EH (cell line): Measurements from ENCODE around the gene SAP30BP.
A peak's percentile ranks its signal among the peaks of the same experiment; 100 is the strongest.
"Not testable (repeated sequence)": the region's sequence is repeated elsewhere in the genome, so short reads cannot be mapped to it uniquely, and the experiment has no call there.

Experiments
- DNase-seq: peaks from one replicate; pipeline ENCODE4 v3.0.0-alpha.2; 2015; ENCODE audit warnings: low read depth

Gene SAP30BP

DNA sequence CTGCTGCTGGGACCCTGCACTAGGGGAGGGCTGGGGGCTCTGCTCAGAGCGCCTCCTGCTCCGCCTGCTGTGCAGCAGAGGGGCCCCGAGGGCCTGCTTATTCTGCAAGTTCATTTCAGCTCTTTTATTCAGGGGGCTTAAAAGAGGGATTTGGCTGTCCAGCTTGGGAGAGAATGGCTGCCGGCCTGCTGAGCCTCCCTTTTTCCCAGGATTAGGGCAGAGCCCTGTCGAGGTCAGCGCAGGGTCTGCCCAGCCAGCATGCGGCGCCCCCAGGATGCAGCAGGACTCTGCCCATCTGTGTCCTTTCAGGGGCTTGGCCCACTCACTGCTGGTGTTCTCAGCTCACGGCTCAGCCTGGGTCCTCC, 32.8 kb upstream of the SAP30BP start:
- no peak for DNase-seq

DNA sequence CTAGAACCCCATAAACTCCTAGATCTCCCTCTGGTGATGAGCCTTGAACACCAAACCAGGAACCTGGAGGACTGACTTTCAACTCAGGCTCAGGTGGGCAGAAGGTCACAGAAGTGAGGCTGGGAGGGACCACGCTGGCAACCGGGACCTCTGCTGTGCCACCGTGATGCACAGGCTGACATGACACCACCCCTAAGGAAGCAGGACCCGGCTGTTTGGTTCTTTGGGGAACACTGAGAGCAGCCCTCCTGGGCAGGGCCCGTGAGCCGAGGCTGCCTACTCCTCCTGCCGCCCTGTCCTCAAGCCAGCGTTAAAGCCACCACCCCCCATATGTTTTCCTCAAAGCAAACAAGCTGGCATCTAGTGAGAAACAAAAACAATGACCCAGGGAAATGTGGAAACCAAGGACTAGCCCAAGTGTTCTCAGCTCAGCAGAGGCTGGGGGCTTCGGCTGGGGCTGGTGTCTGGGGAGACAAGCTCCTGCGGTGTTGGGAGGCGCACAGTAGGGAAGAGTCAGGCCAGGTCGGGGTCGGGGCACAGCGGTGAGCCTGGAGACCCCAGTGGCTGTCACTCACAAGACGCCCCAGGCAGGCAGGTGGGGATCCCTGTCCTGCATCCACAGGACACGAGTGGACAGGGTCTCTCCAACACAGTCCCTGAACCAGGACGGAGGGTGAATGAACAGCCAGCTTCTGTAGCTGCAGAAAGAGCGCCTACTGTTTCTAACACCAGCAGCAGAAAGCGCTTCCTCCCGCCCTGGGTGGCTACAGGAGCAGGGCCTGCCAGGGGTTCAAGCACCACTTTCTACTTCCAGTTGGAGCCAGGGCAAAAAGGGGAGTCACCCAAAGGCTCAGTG, 32.2 kb upstream of the SAP30BP start:
- no peak for DNase-seq

DNA sequence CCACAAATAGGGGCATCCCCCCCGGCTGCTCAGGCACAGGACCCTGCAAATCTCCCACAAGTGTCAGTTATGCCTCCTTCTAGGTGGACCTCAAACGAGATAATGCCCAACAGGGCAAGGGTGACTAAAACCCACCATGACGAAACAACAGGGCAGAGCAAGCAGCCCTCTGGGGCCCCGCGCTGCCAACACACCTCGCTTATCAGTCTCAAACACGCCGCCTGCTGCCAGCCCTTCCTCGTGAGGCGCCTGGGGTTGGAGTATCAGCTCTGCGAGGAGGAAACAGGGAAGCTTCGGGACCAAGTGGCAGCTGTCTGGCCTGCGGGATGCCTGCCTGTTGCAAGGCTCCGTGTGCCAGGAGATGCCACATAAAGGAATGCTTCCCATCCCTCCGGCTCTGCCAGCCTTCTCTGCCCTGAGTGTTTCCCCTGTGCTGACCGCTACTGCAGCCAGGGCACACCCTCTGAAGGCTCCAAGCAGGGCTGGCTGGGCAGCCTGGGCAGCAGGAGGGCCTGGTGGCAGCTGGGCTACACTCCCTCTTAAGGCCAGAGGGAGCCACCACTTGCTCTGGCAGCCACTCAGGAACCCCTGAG, 31.4 kb upstream of the SAP30BP start:
- DNase-seq, result no peak

DNA sequence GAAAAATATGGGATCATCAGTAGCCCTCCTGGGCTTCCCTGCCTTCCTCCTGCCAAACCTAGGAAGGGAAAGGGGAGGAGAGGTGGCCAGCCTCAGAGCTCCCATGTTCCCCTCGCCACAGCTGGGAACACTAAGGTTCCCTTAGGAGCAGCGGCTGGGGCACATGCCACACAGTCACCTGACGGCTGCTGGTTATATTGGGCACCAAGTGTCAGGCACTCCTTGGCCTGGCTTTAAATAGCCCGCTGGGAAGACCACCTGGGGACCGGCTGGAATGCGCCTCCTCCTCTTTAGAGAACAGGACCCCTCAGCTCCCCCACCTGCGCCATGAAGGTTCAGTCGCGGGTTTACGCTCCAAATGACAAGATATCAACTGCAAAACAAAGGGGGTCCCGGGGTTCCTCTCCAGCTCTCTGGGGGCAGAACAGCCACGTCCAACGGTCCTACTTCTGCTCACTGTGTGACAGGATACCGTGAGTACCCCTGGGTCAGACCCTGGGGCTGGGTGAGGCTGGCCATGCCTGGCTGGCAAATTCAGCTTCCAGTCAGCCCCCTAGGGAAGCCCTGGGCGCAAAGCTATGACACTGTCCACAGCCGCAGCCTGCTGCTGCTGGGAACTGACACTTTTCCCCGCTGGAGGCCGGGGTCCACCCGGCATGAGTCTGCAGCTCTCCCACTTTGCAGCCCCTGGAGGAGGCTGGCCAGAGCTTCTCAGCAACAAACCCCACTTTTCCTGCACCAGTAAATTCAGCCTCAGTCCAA, 30.6 kb upstream of the SAP30BP start:
- DNase-seq, result no peak

DNA sequence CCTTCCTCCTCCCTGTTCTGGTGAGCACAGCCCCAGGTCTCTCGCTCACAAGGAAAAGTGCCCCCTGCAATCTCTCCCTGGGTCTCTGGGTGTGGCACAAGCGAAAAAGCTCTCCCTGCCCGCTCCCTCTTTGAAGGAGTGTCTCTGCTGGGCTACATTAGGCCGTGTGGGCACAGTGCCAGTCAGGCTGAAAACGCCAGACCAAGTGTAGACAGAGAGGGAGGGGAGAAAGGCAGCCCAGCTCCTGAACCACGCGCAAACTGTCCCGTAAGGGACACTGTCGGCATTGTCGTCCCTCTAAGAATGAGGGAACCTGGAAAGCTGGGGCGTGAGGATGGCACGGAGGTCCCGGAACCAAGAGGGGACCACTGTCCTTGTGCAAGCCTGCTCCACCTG, 30.0 kb upstream of the SAP30BP start:
- no peak for DNase-seq

DNA sequence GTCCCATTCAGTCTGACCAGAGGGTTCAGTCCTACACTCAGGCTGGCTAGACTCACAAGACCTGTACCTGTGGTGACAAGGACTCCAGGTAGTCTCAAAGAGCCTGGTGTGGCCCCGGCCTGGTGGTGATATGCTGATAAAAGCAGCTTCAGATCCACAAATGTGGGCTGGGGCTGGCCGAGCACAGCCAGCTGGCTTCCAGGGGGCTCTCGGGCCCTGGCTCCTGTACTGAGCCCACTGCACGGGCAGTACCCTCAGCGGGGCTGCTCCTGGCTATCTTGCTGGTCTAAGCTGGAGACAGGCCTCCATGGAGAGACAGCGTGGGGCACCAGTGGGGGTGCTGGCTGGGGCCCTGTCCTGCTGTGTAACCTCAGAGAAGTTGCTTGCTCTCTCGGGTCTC, 29.6 kb upstream of the SAP30BP start:
- DNase-seq, result no peak

DNA sequence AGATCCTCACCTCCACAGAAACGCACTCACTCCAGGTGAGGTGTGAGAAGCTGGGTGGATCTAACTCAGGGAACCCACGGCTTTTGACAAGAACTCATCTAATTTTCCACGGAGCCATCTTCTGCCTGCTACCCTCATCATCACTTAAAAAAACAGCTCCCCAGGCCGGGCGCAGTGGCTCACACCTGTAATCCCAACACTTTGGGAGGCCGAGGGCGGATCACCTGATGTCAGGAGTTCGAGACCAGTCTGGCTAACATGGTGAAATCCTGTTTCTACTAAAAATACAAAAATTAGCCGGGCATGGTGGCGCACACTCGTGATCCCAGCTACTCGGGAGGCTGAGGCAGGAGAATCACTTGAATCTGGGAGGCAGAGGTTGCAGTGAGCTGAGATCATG, 29.1 kb upstream of the SAP30BP start:
- not testable (repeated sequence) for DNase-seq

DNA sequence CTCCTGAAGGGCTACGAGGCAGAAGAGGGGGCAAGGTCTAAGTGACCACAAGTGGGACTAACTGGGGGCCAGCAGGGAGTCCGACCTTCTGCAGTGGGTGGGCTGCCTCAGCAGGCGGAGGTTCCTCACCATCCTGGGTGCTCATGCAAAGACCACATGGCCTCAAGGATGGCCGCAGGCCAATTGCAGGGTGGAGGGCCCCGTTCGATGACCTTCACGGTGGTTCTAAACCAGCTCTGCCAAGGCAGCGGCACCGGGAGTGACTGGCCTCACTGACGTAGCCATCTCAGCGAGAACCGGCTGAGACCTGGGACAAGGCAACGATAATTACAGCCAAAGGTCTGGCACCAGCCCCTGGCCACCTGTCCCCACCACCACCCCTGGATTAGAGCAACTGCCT, 28.2 kb upstream of the SAP30BP start:
- no peak for DNase-seq

DNA sequence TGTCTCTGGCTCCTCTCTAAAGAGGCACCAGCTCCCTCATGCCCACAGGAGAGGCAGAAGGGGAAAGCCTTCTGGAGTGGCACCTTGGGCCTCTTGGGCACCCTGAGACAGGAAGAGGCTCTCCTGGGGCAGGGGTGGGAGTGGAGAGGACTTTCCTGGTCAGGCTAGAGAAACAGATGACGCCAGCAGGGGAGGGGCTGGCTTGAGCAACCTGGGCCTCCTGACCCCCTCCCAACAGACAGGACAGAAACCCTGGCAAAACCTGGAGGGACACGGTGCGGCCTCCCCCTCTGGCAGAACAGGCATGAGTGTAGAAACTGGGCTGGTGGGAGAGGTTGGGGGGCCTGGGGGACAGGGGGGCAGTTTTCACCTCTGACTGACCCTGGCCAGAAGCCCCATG, 27.8 kb upstream of the SAP30BP start:
- no peak for DNase-seq

DNA sequence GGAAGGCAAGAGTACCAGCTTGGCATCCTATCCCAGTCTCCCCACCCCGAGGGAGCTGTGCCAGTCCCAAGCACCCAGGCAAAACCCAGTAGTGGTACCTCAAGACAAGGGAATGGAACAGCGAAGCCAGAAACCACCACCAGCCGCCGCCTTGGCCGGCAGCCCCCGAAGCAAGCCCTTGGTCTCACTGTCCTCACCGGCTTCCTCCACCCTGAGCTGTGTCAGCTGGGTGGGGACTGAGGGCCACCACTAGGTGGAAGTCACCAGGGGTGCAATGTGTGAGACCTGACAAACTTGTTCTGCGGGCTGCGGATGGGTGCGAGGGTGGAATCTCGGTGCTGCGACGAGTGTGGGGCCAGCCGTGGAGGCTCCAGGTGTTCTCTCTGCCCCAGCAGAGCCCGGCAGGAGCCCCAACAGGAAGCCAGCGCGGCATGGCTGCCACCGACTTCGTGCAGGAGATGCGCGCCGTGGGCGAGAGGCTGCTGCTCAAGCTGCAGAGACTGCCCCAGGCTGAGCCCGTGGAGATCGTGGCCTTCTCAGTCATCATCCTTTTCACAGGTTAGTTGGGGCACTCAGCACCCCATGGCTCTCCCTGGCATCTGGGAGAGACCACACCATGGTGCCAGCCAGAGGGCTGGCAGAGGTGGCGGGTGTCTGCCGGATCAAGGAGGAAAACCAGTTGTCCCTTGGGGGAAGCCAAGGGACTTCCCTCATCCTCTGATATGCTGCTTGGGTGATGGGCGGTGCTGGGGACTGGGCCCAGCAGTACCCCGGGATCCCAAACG, 27.2 kb upstream of the SAP30BP start:
- DNase-seq, result no peak

DNA sequence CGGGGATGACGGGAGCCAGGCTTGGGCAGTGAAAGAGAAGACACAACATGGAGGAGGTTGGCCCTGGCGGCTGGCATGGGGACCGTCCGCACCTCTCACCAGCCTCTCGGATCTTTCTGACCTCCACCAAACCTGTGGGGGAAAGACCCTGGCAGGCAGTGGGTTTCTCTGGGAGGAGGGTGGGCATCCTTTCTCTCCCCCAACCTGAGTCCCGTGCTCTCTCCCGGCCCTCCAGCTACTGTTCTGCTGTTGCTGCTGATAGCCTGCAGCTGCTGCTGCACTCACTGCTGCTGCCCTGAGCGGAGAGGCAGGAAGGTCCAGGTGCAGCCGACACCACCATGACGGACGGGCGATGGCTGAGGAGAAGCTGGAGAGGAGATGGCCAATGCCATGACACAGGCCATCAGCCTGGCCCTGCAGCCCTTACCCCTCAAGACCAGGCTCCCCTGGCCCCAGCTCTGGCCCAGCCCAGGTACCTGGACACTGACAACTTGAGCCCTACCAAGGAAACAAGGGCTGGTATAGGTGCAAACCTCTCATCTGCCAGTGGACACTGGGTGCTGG, 26.5 kb upstream of the SAP30BP start:
- DNase-seq, result no peak

DNA sequence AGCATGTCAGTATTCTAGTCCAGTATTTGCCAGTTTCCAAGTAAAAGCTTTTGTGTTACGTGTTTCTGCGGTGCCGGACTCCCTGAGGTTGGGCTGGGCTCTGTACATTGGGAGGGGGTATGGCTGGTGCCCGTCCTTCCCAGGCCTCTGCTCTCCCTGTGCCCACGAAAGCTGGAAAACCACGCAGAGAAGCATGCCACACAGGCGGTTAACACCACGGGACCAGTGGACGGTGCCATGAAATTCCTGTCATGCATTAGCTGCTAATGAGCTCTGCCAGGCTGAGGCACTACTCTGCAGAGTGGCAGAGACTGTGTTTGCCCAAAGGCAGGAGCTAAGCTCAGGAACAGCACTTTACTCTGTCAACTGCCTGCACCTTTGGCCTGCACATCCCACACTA, 25.8 kb upstream of the SAP30BP start:
- no peak for DNase-seq

DNA sequence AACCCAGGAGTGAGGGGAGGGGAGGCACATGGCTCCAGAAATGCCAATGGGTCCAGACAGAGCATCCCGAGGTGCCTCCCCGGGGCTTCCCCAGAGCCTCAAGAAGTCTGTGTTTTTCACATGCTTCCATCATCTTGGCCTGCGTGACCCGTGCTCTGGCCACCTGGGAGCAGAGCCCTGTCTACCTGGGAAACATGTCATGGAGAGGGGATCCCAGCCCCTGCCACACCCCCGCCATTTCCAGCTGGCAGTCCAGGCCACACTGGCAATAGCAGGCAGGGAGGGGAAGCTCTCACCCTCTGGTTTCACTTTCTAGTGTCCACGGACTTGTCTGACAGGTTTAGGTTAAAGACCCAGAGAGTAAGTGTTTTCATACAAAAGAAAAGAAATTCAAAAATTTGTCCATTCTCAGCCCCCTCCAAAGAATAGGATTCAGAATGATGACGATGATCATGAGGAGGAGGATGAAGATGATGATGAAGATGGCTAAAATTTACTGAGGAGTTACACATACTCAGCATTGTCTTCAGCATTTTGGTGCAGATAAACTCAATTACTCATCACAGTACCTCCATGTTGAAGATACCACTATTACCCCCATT, 24.9 kb upstream of the SAP30BP start:
- DNase-seq, result no peak

DNA sequence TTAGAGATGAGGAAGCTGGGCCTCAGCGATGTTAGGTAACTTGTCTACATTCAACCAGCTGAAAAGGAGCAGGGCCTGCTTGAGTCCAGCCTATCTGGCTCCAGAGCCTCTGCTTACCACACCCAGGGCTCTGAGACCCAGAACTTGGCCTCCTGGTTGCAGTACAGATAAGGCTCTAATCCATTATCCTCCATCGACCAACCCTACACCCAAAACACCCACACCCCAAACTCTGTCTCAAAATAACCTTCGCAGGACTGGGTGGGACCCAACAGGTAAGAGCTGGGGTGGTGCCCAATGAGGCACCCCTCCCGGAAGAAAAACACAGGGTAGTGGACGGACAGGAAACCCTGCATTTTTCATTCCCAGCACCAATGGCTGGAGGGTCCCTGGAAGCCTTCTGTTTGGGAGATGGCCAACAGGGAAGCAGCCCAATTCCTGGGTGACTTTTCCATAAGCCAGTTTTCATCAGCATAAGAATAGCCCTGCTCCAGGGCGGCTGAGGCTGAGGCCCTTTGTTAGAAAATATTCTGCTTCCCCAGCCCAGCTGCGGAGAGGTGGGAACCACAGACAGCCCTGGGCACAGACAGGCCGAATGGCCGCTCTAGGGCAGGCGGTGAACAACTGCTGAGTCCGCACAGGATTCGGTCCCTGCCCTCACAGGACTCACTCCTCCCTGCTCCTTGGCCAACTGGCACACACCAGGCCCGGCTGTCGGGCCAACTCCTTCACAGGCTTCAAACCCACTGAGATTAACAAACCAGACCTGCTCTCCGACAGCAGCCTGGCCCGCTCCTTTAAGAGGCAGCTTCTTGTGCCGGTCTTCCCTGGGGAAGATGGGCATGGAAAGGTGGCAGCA, 24.1 kb upstream of the SAP30BP start:
- no peak for DNase-seq

DNA sequence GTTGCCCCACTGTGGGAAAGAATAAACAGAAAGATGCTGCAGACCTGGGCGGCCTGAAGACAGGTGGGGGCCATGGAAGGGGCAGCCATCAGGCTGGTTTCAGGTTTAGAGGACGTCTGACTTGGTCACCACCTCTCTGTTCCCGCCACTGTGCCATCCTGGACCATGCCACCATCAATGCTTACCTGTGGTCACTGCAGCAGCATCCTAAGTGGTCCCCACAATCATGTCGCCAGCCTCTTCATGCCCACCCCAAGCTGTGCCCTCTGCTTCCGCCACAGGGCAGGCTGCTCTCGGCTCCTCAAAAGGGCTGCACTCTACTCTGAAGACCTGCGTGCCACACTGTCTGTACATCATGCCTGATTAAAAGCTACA, 23.5 kb upstream of the SAP30BP start:
- DNase-seq, result no peak

DNA sequence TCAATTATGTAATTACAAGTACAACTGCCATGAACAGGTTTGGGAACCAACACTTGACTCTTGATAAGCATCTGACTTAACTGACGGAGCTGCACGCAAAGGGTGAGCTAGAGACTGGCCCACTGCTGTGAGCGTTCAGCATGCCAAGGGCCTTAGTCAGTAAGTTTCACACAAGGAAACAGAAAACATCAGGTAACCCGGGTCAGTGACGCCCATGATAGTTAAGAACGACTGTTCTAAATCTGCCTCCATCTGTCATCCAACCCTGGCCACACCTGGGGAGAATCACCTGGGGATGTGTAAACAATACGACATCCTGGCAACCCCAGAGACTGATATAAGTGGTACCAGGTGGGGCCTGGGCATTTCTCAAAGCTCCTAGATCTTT, 21.6 kb upstream of the SAP30BP start:
- peak; percentile 46 for DNase-seq

DNA sequence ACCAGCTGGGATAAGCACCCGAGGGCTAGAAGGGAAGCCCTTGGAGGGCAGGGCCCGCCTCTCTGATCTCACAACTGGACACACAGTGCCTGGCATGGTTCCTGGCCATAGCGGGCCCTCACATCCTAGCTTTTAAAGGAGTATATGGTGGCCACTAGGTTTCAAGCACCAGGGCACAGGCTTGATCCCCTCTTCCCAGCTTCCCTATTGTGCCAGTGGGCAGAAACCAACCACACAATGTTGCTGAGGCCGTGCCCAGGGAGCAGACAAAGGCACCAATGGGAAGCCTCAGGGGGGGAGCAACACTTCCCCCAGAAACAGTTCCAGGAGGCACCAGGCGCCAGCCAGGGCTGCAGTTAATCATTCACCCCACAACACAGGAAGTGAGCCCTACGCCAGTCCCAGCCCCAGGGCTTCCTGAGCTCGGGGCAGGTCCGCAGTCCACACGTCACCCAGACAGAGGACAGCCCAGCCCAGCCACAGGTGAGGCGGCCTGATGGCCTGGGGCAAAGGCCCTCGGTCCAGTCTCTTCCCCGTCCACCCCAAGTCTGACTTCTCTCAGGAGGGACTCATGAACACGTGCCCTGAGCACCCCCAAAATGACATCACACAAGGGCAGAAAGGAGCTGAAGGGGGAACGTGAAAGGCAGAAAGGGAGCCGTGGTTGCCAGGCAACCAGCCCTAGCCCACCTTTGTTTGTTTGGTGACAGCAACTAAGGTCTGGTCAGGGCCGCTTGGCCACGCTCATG, 21.1 kb upstream of the SAP30BP start:
- peak; percentile 26 for DNase-seq

DNA sequence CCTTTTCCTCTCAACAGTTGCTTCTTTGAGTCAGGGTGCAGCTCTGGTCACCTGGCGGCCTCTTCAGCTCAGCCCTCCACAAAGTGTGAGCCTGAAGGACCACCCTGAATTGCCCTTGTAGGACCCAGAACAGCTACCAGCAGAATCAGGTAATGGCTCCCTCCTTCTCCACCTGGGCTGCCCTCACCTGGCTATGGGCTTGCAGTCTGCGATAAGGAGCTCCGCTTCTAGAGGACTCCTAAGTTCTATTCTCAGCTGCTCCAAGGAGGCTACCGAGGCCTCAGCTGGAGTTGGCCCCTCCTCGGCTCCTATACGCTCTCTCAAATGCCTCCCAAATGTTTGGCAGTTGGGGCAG, 20.5 kb upstream of the SAP30BP start:
- no peak for DNase-seq

DNA sequence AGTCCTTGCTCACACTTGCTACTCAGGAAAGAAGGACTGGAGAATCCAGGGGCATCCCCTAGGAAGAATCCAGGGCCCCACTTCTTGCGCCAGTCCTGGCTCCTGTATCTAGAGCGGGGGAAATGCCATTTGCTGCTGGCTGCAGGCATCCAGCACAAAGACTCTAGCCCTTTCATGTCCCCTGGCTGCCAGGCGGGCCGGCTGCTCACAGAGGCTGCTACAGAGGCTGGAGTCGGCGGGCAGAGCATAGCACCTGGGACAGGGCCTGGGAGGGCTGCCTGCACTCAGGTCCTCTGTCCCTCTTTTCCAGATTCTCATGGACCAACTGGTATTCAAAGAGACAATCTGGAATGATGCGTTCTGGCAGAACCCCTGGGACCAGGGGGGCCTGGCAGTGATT, 20.1 kb upstream of the SAP30BP start:
- DNase-seq, result no peak

DNA sequence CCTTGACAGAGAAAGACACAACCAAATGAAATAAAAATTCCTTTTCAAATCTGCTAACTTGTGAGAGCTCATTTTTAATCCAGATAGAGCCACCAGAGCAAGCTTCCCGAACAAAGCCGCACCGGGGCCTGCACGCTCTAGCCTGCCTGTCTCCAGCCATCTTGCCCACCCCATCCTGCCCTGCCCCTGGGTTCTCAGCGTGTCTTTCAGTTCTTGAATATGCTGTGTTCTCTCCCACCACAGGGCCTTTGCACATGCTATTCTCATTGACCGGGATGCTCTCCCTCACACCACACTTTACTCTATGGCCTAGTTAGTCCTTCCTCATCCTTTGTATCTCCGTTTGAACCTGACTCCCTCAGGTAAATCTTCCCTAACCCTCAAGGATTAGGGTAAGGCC, 19.2 kb upstream of the SAP30BP start:
- DNase-seq, result no peak
